SK-N-SH (cell line): ENCODE measurements around the gene FRMD3.

Experiments
- CTCF ChIP-seq: fragments of 200-600 bp; sonication (generic); IDR thresholded peaks from 2 replicates; pipeline ENCODE4 v1.6.1; 2017; ENCODE audit warnings: antibody characterized with exemption, mild to moderate bottlenecking, moderate library complexity
- EZH2phosphoT487 ChIP-seq: fragments of 200-600 bp; sonication (generic); IDR thresholded peaks from 2 replicates; pipeline ENCODE4 v1.6.1; 2017; ENCODE audit warnings: low read depth, mixed run types, mild to moderate bottlenecking, antibody characterized with exemption, moderate library complexity, borderline replicate concordance
- FOXM1 ChIP-seq: IDR thresholded peaks from 2 replicates; pipeline ENCODE4 v1.4.0; 2012; ENCODE audit warnings: low read depth, mild to moderate bottlenecking
- MAX ChIP-seq: IDR thresholded peaks from 2 replicates; pipeline ENCODE4 v1.4.0; 2012; ENCODE audit warnings: low read depth
- NRF1 ChIP-seq: IDR thresholded peaks from 2 replicates; pipeline ENCODE4 v1.6.1; 2012; ENCODE audit warnings: low read depth, mild to moderate bottlenecking, low read length
- POLR2AphosphoS5 ChIP-seq: IDR thresholded peaks from 2 replicates; pipeline ENCODE4 v1.6.1; 2012; ENCODE audit warnings: low read depth, low read length
- TF ChIP-seq, protein P1 (sequence below): IDR thresholded peaks from 2 replicates; pipeline ENCODE4 v1.6.1; 2012; ENCODE audit warnings: mild to moderate bottlenecking, low read depth, low read length, moderate library complexity

- TF ChIP-seq CTCF, result no peak
- no peak for TF ChIP-seq NRF1
- no peak for TF ChIP-seq EZH2phosphoT487
- TF ChIP-seq MAX, result no peak
- TF ChIP-seq, protein P1, sequence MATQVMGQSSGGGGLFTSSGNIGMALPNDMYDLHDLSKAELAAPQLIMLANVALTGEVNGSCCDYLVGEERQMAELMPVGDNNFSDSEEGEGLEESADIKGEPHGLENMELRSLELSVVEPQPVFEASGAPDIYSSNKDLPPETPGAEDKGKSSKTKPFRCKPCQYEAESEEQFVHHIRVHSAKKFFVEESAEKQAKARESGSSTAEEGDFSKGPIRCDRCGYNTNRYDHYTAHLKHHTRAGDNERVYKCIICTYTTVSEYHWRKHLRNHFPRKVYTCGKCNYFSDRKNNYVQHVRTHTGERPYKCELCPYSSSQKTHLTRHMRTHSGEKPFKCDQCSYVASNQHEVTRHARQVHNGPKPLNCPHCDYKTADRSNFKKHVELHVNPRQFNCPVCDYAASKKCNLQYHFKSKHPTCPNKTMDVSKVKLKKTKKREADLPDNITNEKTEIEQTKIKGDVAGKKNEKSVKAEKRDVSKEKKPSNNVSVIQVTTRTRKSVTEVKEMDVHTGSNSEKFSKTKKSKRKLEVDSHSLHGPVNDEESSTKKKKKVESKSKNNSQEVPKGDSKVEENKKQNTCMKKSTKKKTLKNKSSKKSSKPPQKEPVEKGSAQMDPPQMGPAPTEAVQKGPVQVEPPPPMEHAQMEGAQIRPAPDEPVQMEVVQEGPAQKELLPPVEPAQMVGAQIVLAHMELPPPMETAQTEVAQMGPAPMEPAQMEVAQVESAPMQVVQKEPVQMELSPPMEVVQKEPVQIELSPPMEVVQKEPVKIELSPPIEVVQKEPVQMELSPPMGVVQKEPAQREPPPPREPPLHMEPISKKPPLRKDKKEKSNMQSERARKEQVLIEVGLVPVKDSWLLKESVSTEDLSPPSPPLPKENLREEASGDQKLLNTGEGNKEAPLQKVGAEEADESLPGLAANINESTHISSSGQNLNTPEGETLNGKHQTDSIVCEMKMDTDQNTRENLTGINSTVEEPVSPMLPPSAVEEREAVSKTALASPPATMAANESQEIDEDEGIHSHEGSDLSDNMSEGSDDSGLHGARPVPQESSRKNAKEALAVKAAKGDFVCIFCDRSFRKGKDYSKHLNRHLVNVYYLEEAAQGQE, result no peak
- no peak for TF ChIP-seq POLR2AphosphoS5
- no peak for TF ChIP-seq FOXM1
Measured at GRCh38 chr9:83323148-83323547, 215.1 kb downstream of the FRMD3 start.
